Panc1 (cell line): Measurements from ENCODE around the gene ATP5F1E. TPM values are rescaled to one million over a fixed set of nuclear protein-coding genes. Genes with fewer than 3 reads are reported as not detected.

Experiments
- ATAC-seq: fragments of 200-7000 bp; cut with Tn5 transposase; 2 replicates; pipeline ENCODE4 v1.9.1; 2020; ENCODE audit warnings: mild to moderate bottlenecking, moderate library complexity
- BruUV-seq: library from RNA; stranded (reverse); fragments of 400-500 nt; replicated peaks from 2 replicates; lab custom pipeline; 2021; lab: Mats Ljungman, UMichigan
- CTCF ChIA-PET: fragments of 300-600 bp; sonication (Branson Sonifier 250); formaldehyde crosslinking; loops from one replicate; lab custom pipeline; 2022; ENCODE audit warnings: antibody characterized with exemption; lab: Charles Lee
- POLR2A ChIA-PET: fragments of 300-600 bp; sonication (Branson Sonifier 250); formaldehyde crosslinking; loops from one replicate; lab custom pipeline; 2022; ENCODE audit warnings: antibody characterized with exemption; lab: Charles Lee
- DNase-seq: peaks from one replicate; pipeline ENCODE4 v3.0.0-alpha.2; 2010; ENCODE audit warnings: low read depth, low spot score
- H3K27ac ChIP-seq: 2 replicates; pipeline ENCODE4 v1.5.1; 2011; ENCODE audit warnings: mild to moderate bottlenecking, low read length, inconsistent platforms
- H3K27me3 ChIP-seq: fragments of 200-500 bp; sonication (Bioruptor generic); 2 replicates; pipeline ENCODE4 v1.6.0; 2014; ENCODE audit warnings: low read length, inconsistent platforms; ENCODE audit not compliant: control insufficient read depth, insufficient read depth
- H3K36me3 ChIP-seq: fragments of 200-500 bp; sonication (Bioruptor generic); 2 replicates; pipeline ENCODE4 v1.5.1; 2014; ENCODE audit warnings: inconsistent platforms, mild to moderate bottlenecking, low read length, moderate library complexity; ENCODE audit not compliant: control insufficient read depth, insufficient read depth
- H3K4me1 ChIP-seq: 2 replicates; pipeline ENCODE4 v1.5.1; 2011; ENCODE audit warnings: inconsistent platforms, mild to moderate bottlenecking, low read length, moderate library complexity; ENCODE audit not compliant: control insufficient read depth, insufficient read depth
- H3K4me3 ChIP-seq, 2 experiments: 2 replicates each; pipeline ENCODE4 v1.5.1; 2011 to 2012; ENCODE audit warnings: low read depth in 2 of 2, low read length in 2 of 2, mild to moderate bottlenecking in 2 of 2, inconsistent platforms in 1 of 2, moderate library complexity in 1 of 2
- H3K9me3 ChIP-seq: fragments of 200-500 bp; sonication (Bioruptor generic); 2 replicates; pipeline ENCODE4 v1.5.1; 2014; ENCODE audit warnings: low read depth, mild to moderate bottlenecking, inconsistent platforms, low read length, moderate library complexity; ENCODE audit not compliant: control insufficient read depth, insufficient read depth
- POLR2AphosphoS5 ChIP-seq: IDR thresholded peaks from 2 replicates; pipeline ENCODE4 v1.6.1; 2012; ENCODE audit warnings: mild to moderate bottlenecking, low read depth, low read length, moderate library complexity
- SIN3A ChIP-seq: IDR thresholded peaks from 2 replicates; pipeline ENCODE4 v1.6.1; 2012; ENCODE audit warnings: low read depth, mild to moderate bottlenecking, low read length, moderate library complexity, borderline replicate concordance; ENCODE audit not compliant: insufficient read depth
- TCF7L2 ChIP-seq: IDR thresholded peaks from 2 replicates; pipeline ENCODE4 v1.6.1; 2011; ENCODE audit warnings: mild to moderate bottlenecking, low read depth, low read length, inconsistent platforms
- in situ Hi-C: cut with HindIII; loops from 2 replicates; pipeline ENCODE4 v1.10.0; 2016; ENCODE audit warnings: low sequenced_read_pairs, low pct_unique_long_range_greater_than_20kb
- intact Hi-C: fragments of 100-400 bp; cut with micrococcal nuclease; formaldehyde crosslinking; loops from one replicate; pipeline ENCODE4 v1.10.0; 2022; ENCODE audit not compliant: unreplicated experiment
- total RNA-seq: library from RNA; stranded (reverse); gene quantifications from one replicate; pipeline ENCODE4 v1.2.1, GENCODE V29; 2021; ENCODE audit not compliant: unreplicated experiment
- TF ChIP-seq, protein P1 (sequence below): fragments of 450-650 bp; IDR thresholded peaks from 2 replicates; pipeline ENCODE4 v1.5.1; 2017; ENCODE audit warnings: mild to moderate bottlenecking
- TF ChIP-seq, protein P2 (sequence below), 2 experiments: IDR thresholded peaks; 2 replicates each; pipeline ENCODE4 v1.6.1; 2011 to 2012; ENCODE audit warnings: low read depth in 2 of 2, control low read depth in 1 of 2, low read length in 1 of 2, mild to moderate bottlenecking in 1 of 2, moderate library complexity in 1 of 2; ENCODE audit not compliant: insufficient read depth in 1 of 2

Gene ATP5F1E
- total RNA-seq, 1 experiment from 2014 or later = 90.6 TPM

GRCh38 chr20:59075934-59076508 is 43.9 kb upstream of the ATP5F1E start:
- CTCF ChIA-PET = interaction anchor here (0.6 kb wide), 1 partner anchor 797 kb away, joined by 6 read pairs; no protein-coding TSS in a partner anchor
- peaks cover 30% of the 10 kb centered on the region for H3K27me3 ChIP-seq
- in situ Hi-C loops = no loop called here

DNA sequence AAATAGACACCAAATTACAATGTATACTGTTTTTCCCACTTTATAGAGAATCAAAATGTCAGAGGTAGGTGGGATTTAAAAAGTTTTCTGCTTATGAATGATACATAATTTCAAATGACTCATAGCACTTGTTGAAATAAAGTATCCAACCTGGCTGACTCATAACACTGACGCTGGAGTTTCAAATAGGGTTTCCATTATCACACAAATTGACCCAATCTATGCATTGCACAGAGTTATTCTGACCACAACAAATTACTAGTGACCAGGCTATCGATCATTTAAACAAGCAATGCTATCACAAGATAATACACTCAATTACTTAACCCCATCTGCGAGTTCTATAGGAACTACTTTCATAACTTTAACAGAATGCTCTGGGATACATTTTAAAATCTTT is 42.3 kb upstream of the ATP5F1E start:
- Histone ChIP-seq H3K27me3 (peaks cover 35% of the 10 kb centered on the region), H3K27ac (no peak overlapping the region), H3K36me3 (no peaks in the 10 kb centered on the region), H3K4me1 (no peaks in the 10 kb centered on the region), H3K9me3 (no peaks in the 10 kb centered on the region), H3K4me3 (no peak overlapping the region)
- ChIA-PET POLR2A (no interaction called here), CTCF (no interaction called here)
- TF ChIP-seq TCF7L2 (no peak), SIN3A (no peak), POLR2AphosphoS5 (no peak)
- TF ChIP-seq, protein P1, sequence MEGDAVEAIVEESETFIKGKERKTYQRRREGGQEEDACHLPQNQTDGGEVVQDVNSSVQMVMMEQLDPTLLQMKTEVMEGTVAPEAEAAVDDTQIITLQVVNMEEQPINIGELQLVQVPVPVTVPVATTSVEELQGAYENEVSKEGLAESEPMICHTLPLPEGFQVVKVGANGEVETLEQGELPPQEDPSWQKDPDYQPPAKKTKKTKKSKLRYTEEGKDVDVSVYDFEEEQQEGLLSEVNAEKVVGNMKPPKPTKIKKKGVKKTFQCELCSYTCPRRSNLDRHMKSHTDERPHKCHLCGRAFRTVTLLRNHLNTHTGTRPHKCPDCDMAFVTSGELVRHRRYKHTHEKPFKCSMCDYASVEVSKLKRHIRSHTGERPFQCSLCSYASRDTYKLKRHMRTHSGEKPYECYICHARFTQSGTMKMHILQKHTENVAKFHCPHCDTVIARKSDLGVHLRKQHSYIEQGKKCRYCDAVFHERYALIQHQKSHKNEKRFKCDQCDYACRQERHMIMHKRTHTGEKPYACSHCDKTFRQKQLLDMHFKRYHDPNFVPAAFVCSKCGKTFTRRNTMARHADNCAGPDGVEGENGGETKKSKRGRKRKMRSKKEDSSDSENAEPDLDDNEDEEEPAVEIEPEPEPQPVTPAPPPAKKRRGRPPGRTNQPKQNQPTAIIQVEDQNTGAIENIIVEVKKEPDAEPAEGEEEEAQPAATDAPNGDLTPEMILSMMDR = no peak
- TF ChIP-seq, protein P2, sequence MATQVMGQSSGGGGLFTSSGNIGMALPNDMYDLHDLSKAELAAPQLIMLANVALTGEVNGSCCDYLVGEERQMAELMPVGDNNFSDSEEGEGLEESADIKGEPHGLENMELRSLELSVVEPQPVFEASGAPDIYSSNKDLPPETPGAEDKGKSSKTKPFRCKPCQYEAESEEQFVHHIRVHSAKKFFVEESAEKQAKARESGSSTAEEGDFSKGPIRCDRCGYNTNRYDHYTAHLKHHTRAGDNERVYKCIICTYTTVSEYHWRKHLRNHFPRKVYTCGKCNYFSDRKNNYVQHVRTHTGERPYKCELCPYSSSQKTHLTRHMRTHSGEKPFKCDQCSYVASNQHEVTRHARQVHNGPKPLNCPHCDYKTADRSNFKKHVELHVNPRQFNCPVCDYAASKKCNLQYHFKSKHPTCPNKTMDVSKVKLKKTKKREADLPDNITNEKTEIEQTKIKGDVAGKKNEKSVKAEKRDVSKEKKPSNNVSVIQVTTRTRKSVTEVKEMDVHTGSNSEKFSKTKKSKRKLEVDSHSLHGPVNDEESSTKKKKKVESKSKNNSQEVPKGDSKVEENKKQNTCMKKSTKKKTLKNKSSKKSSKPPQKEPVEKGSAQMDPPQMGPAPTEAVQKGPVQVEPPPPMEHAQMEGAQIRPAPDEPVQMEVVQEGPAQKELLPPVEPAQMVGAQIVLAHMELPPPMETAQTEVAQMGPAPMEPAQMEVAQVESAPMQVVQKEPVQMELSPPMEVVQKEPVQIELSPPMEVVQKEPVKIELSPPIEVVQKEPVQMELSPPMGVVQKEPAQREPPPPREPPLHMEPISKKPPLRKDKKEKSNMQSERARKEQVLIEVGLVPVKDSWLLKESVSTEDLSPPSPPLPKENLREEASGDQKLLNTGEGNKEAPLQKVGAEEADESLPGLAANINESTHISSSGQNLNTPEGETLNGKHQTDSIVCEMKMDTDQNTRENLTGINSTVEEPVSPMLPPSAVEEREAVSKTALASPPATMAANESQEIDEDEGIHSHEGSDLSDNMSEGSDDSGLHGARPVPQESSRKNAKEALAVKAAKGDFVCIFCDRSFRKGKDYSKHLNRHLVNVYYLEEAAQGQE (IDR thresholded peaks at IDR 0.05; ENCODE audit: insufficient read depth in 1 of 2, low read depth in 2 of 2, low read length in 1 of 2) = no peak
- intact Hi-C loops = no loop called here
- ATAC-seq (no peak), DNase-seq (no peak)
- in situ Hi-C loops = no loop called here
- no TSS peak for BruUV-seq

More at GRCh38 chr20:59075934-59076508, 43.9 kb upstream of the ATP5F1E start:
- H3K4me1 ChIP-seq = no peaks in the 10 kb centered on the region
- no peaks in the 10 kb centered on the region for H3K36me3 ChIP-seq
- ATAC-seq = no peak
- TF ChIP-seq SIN3A = no peak
- no peak for TF ChIP-seq TCF7L2
- no peak for TF ChIP-seq POLR2AphosphoS5
- TF ChIP-seq, protein P2 (IDR thresholded peaks at IDR 0.05; ENCODE audit: insufficient read depth in 1 of 2, low read depth in 2 of 2, low read length in 1 of 2) = no peak
- TF ChIP-seq, protein P1 = no peak
- DNase-seq = no peak
- intact Hi-C loops = no loop called here
- H3K9me3 ChIP-seq = no peaks in the 10 kb centered on the region
- H3K27ac ChIP-seq = no peak overlapping the region
- no peak overlapping the region for H3K4me3 ChIP-seq
- BruUV-seq = no TSS peak
- POLR2A ChIA-PET = no interaction called here
